Neural cell (in vitro differentiated cells): ENCODE data around the gene MAMDC2.

Experiments used
- CTCF ChIP-seq: fragments of 450-650 bp; IDR thresholded peaks from 2 replicates; pipeline ENCODE4 v1.5.1; 2014; ENCODE audit warnings: antibody characterized with exemption, mild to moderate bottlenecking, moderate library complexity; ENCODE audit not compliant: poor library complexity, severe bottlenecking
- POLR2AphosphoS5 ChIP-seq: IDR thresholded peaks from 2 replicates; pipeline ENCODE4 v1.6.1; 2012
- REST ChIP-seq: IDR thresholded peaks from 2 replicates; pipeline ENCODE4 v1.6.1; 2012; ENCODE audit warnings: borderline replicate concordance

- TF ChIP-seq CTCF = no peak
- no peak for TF ChIP-seq REST
- no peak for TF ChIP-seq POLR2AphosphoS5
These were observed 121.5 kb downstream of the MAMDC2 start for GRCh38 chr9:70165006-70165602.
